K562 (cell line): ENCODE results near the gene NFAM1. TPM values are rescaled to one million over a fixed set of nuclear protein-coding genes. Genes with fewer than 3 reads are reported as not detected.

Experiments
- ATAC-seq: fragments of 200-7000 bp; cut with Tn5 transposase; 3 replicates; pipeline ENCODE4 v1.9.1; 2020; ENCODE audit warnings: moderate library complexity
- BruUV-seq: library from RNA; stranded (reverse); fragments of 400-500 nt; replicated peaks from 2 replicates; lab custom pipeline; 2021; lab: Mats Ljungman, UMichigan
- CTCF ChIA-PET: fragments of 300-600 bp; formaldehyde crosslinking; extraction: SDS; loops from one replicate; lab custom pipeline; 2021; ENCODE audit warnings: low intra/inter-chr PET ratio; lab: Yijun Ruan, JAX
- POLR2A ChIA-PET: fragments of 300-600, 350-650 bp; sonication (Branson Sonifier 250); formaldehyde crosslinking; extraction: SDS; loops from one replicate; lab custom pipeline; 2021; ENCODE audit warnings: antibody characterized with exemption, inconsistent platforms; lab: Yijun Ruan, JAX
- DNase-seq, 4 experiments: peaks; one replicate each; pipeline versions ENCODE4 v3.0.0 to v3.0.0-alpha.2; 2011 to 2018; ENCODE audit warnings: low spot score in 3 of 4, mixed read lengths in 3 of 4; ENCODE audit errors: extremely low read depth in 1 of 4
- FAIRE-seq: peaks from 2 replicates; lab custom pipeline; 2011; peaks lifted over from hg19 to GRCh38; lab: Jason Lieb, UNC
- H2AFZ ChIP-seq: 2 replicates; pipeline ENCODE4 v1.6.0; 2011; ENCODE audit warnings: low read depth, low read length, control low read depth, inconsistent platforms
- H3K27ac ChIP-seq: fragments of 200-600 bp; 3 replicates; pipeline ENCODE4 v1.8.0; 2011; ENCODE audit warnings: low read depth, mild to moderate bottlenecking, control low read depth, inconsistent platforms, low read length, moderate library complexity, mixed read lengths; ENCODE audit errors: extremely low read depth
- H3K27me3 ChIP-seq, 2 experiments: fragments of 300-600 bp in 1 of 2; 2 replicates in 1 of 2; 3 replicates in 1 of 2; pipeline versions ENCODE4 v1.6.0 to v1.8.0; 2011; ENCODE audit warnings: inconsistent platforms in 2 of 2, low read length in 2 of 2, mild to moderate bottlenecking in 1 of 2, mixed read lengths in 1 of 2, moderate library complexity in 1 of 2; ENCODE audit not compliant: control insufficient read depth in 2 of 2, insufficient read depth in 2 of 2
- H3K36me3 ChIP-seq: fragments of 300-600 bp; 3 replicates; pipeline ENCODE4 v1.8.0; 2011; ENCODE audit warnings: mild to moderate bottlenecking, low read length, inconsistent platforms; ENCODE audit not compliant: control insufficient read depth, insufficient read depth
- H3K4me1 ChIP-seq, 2 experiments: fragments of 200-600 bp in 1 of 2; replicated peaks in 1 of 2; 2 replicates in 1 of 2; 3 replicates in 1 of 2; pipeline versions ENCODE4 v1.5.1 to v1.8.0; 2011; ENCODE audit warnings: inconsistent platforms in 2 of 2, low read length in 2 of 2, mild to moderate bottlenecking in 1 of 2, mixed read lengths in 1 of 2, moderate library complexity in 1 of 2; ENCODE audit not compliant: control insufficient read depth in 2 of 2, insufficient read depth in 2 of 2
- H3K4me2 ChIP-seq: 2 replicates; pipeline ENCODE4 v1.6.1; 2011; ENCODE audit warnings: low read length, control low read depth, inconsistent platforms, mixed read lengths; ENCODE audit not compliant: insufficient read depth
- H3K4me3 ChIP-seq: fragments of 200-600 bp; sonication (generic), shearing (Covaris generic); 2 replicates; pipeline ENCODE4 v1.5.1; 2016; ENCODE audit warnings: control low read depth, inconsistent platforms
- H3K79me2 ChIP-seq: fragments of 200-600 bp; 3 replicates; pipeline ENCODE4 v1.8.0; 2011; ENCODE audit warnings: low read length, inconsistent platforms; ENCODE audit not compliant: control insufficient read depth, insufficient read depth
- H3K9ac ChIP-seq, 2 experiments: 2 replicates each; pipeline versions ENCODE4 v1.6.0 to v1.6.1; 2011; ENCODE audit warnings: low read depth in 2 of 2, low read length in 2 of 2, control low read depth in 1 of 2, inconsistent platforms in 1 of 2, mild to moderate bottlenecking in 1 of 2, mixed read lengths in 1 of 2; ENCODE audit not compliant: insufficient read depth in 1 of 2
- H3K9me1 ChIP-seq: one replicate; pipeline ENCODE4 v1.6.0; 2011; ENCODE audit warnings: inconsistent platforms, mild to moderate bottlenecking, low read length, moderate library complexity; ENCODE audit not compliant: control insufficient read depth, insufficient read depth
- H3K9me3 ChIP-seq: replicated peaks from 2 replicates; pipeline ENCODE4 v1.5.1; 2011; ENCODE audit warnings: low read depth, low read length, inconsistent platforms; ENCODE audit not compliant: control insufficient read depth, insufficient read depth
- H4K20me1 ChIP-seq: replicated peaks from 2 replicates; pipeline ENCODE4 v1.6.1; 2011; ENCODE audit warnings: low read length, inconsistent platforms, mixed read lengths; ENCODE audit not compliant: control insufficient read depth, insufficient read depth
- CUX1 ChIP-seq: fragments of 200-800 bp; sonication (Bioruptor generic); IDR thresholded peaks from 2 replicates; pipeline ENCODE4 v1.6.1; 2016; ENCODE audit warnings: missing genetic modification characterization, missing compliant biosample characterization
- EGR1 ChIP-seq: fragments of 450-650 bp; conservative IDR thresholded peaks from 2 replicates; pipeline ENCODE4 v1.6.1; 2017; ENCODE audit warnings: mild to moderate bottlenecking
- ZBTB8A ChIP-seq: fragments of 450-650 bp; IDR thresholded peaks from 2 replicates; pipeline ENCODE4 v1.6.1; 2018; ENCODE audit warnings: mild to moderate bottlenecking, moderate library complexity; ENCODE audit not compliant: partially characterized antibody
- ZNF316 ChIP-seq: fragments of 450-650 bp; IDR thresholded peaks from 2 replicates; pipeline ENCODE4 v1.6.1; 2016
- WGBS: fragments of 100-300 bp; shearing (Covaris generic); methylation state at CpG from one replicate; pipeline ENCODE4 v1.1.6; 2016; ENCODE audit warnings: low coverage, mixed read lengths; ENCODE audit not compliant: insufficient coverage; ENCODE audit errors: missing lambda C conversion rate; 5-methylcytosine and 5-hydroxymethylcytosine counted together
- in situ Hi-C: fragments of 300-500 bp; cut with MboI; formaldehyde crosslinking; loops from 4 replicates; pipeline ENCODE4 v1.15.0; 2018; ENCODE audit warnings: inconsistent platforms, mixed read lengths
- intact Hi-C: fragments of 100-400 bp; cut with micrococcal nuclease; formaldehyde crosslinking; loops from 2 replicates; pipeline ENCODE4 v1.14.2; 2022
- polyA plus RNA-seq, 8 experiments: library from polyadenylated mRNA; depleted of rRNA in 4 of 8; stranded (reverse) in 5 of 8; unstranded in 3 of 8; fragments of >200 nt; fragmentation: Nextera tagmentation in 2 of 8; fragmentation: Illumina TruSeq in 1 of 8; extraction: Ambion mirVana in 2 of 8; extraction: Trizol in 1 of 8; gene quantifications; 2 replicates each; pipeline versions ENCODE4 v1.2.1 to v1.2.3, GENCODE V29; 2011 to 2014; ENCODE audit warnings: inconsistent platforms in 1 of 8, missing spikeins in 1 of 8
- total RNA-seq, 7 experiments: library from RNA; depleted of rRNA in 6 of 7; stranded (reverse); fragments of >200 nt in 6 of 7; fragmentation: Illumina TruSeq in 2 of 7; extraction: Trizol in 2 of 7; gene quantifications; 2 replicates each; pipeline versions ENCODE4 v1.2.1 to v1.2.3, GENCODE V29; 2011 to 2021; ENCODE audit warnings: low replicate concordance in 1 of 7

The NFAM1 gene
- total and polyA plus RNA-seq, 9 of the 15 experiments (the other 6 are each of a cell fraction or from before 2014, with no cell fraction given) = 0.01 to 0.18 (median 0.03) TPM; not detected in 5

DNA sequence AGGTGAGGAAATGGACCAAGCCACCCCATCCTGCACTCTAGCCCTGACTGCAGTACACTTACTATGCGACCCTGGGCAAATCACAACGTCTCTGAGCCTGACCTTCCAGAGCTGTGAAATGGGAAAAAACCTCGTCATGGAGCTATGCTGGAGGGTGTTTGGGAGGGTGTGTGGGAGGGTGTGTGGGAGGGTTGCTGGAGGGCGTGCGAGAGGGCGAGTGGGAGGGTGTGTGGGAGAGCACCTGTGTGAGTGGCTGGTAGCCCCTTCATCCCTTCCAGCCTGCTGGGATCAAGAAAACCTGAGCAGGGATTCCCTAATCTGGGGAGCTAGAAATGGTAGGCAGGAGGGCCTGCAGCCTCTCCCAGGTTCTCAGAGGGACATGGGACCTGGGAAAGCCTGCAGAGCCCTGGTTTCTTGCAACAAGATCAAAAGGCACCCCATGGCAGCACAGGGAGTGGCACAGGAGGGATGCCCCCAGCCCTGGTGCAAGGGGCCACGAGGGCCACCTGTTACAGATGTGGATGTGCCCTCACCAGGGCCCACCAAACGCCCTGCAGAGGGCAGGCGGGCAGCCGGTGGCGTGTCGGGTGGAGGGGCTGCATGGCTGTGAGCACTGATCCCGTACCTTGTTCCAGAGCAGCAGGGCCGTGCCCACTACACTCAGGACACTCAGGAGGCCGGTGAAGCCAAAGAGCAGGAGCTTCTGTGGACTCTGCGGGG, 23.2 kb downstream of the NFAM1 start:
- H3K4me3 ChIP-seq = no peak overlapping the region
- no peak overlapping the region for H3K4me2 ChIP-seq
- no TSS peak for BruUV-seq
- no peaks in the 10 kb centered on the region for H3K9me3 ChIP-seq
- peak; percentile 59; the same call in 1 of the 2 replicates for TF ChIP-seq EGR1
- TF ChIP-seq ZBTB8A = no peak
- TF ChIP-seq, all 486 proteins: peak for 1
- Histone ChIP-seq H3K4me1 (peaks cover 13 to 24% of the 10 kb centered on the region in 2 experiments; a peak in 4 of 5 replicates), H2AFZ (no peak overlapping the region), H3K9me1 (no peaks in the 10 kb centered on the region), H3K36me3 (no peaks in the 10 kb centered on the region), H3K79me2 (no peaks in the 10 kb centered on the region), H3K27me3 (peaks cover 17 to 26% of the 10 kb centered on the region in 2 experiments; a peak in 3 of 5 replicates), H3K27ac (no peak overlapping the region), H3K9ac (no peak overlapping the region), H4K20me1 (no peaks in the 10 kb centered on the region)
- FAIRE-seq (no peak), ATAC-seq (no peak), DNase-seq (peak in 1 of 4 experiments; percentile 17)
- in situ Hi-C loops = no loop called here
- ChIA-PET CTCF (no interaction called here), POLR2A (interaction anchor here (0.6 kb wide), 1 partner anchor 150 kb away, joined by 3 read pairs; no protein-coding TSS in a partner anchor)
- intact Hi-C loops = no loop called here
- 24% methylated on average over 14 of the region's 16 CpGs for WGBS

- Histone ChIP-seq H3K9me3 (no peaks in the 10 kb centered on the region), H3K9me1 (no peaks in the 10 kb centered on the region), H3K27ac (no peak overlapping the region), H2AFZ (no peak overlapping the region), H3K4me2 (no peak overlapping the region), H3K36me3 (no peaks in the 10 kb centered on the region), H3K27me3 (peaks cover 17 to 31% of the 10 kb centered on the region in 2 experiments; a peak in 3 of 5 replicates), H3K4me1 (peaks cover 12 to 22% of the 10 kb centered on the region in 2 experiments; a peak in 4 of 5 replicates), H3K9ac (0 out of 4 replicates have a peak overlapping the region, but pooled peaks of 1 of the 2 experiments have one; percentile 36), H4K20me1 (no peaks in the 10 kb centered on the region), H3K4me3 (no peak overlapping the region), H3K79me2 (no peaks in the 10 kb centered on the region)
- TF ChIP-seq CUX1 (CRISPR knock-in tag) (no peak), ZNF316 (0 out of 2 replicates have a peak, but pooled peaks have one; percentile 3)
- in situ Hi-C loops = no loop called here
- intact Hi-C loops = no loop called here
- no TSS peak for BruUV-seq
- ATAC-seq (no peak), FAIRE-seq (no peak), DNase-seq (no peak)
- 15% methylated on average over 4 of the region's 7 CpGs for WGBS
- POLR2A ChIA-PET = interaction anchor here (0.6 kb wide), 1 partner anchor 150 kb away, joined by 3 read pairs; no protein-coding TSS in a partner anchor
- CTCF ChIA-PET = no interaction called here
These were observed 23.9 kb downstream of the NFAM1 start for GRCh38 chr22:42408276-42408675.
